SK-N-MC (cell line): ENCODE results near the gene RTN4R.

Experiments used
- EZH2 ChIP-seq: fragments of 200-600 bp; sonication (generic); IDR thresholded peaks from one replicate; pipeline ENCODE4 v1.6.1; 2017; ENCODE audit warnings: antibody characterized with exemption
- POLR2AphosphoS5 ChIP-seq: IDR thresholded peaks from 2 replicates; pipeline ENCODE4 v1.6.1; 2012; ENCODE audit warnings: mild to moderate bottlenecking, low read depth, low read length, borderline replicate concordance

- TF ChIP-seq EZH2 (no peak), POLR2AphosphoS5 (no peak)
Measured at GRCh38 chr22:20297414-20298109, 29.4 kb upstream of the RTN4R start.
